DND-41 (cell line): ENCODE data around the gene GRM7.

Experiments used
- CTCF ChIP-seq: IDR thresholded peaks from 2 replicates; pipeline ENCODE4 v1.5.1; 2012; ENCODE audit warnings: borderline replicate concordance, low read length, moderate library complexity, mild to moderate bottlenecking; ENCODE audit not compliant: poor library complexity, severe bottlenecking; ENCODE audit errors: extremely low read depth
- EZH2 ChIP-seq: IDR thresholded peaks from 3 replicates; pipeline ENCODE4 v1.6.1; 2012; ENCODE audit warnings: borderline replicate concordance, low read depth, mild to moderate bottlenecking, moderate library complexity, low read length, inconsistent platforms; ENCODE audit not compliant: severe bottlenecking

DNA sequence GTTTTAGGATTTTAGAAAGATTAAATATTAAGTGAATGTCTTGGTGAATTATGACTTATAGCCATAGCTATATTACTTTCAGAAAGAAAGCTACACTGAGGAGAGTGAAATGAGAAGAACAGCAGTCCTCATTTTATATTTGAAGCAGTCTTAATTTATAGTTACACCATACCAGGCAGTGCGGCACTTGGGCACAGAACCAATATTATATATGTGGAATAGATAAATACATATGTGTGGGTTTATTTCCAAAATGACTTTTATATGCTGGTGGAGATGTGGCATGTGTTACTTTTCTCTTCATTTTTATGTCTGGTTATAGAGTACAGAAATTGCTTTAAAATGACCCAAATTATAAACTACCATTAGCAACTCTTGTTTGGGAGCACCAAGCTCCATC is 759.5 kb downstream of the GRM7 start:
- no peak for TF ChIP-seq CTCF
- TF ChIP-seq EZH2, result no peak
